GM12878 (cell line): ENCODE results near the gene ZNF423. TPM values are rescaled to one million over a fixed set of nuclear protein-coding genes. Genes with fewer than 3 reads are reported as not detected.

Experiments used
- ATAC-seq: fragments of 200-7000 bp; cut with Tn5 transposase; 3 replicates; pipeline ENCODE4 v1.9.1; 2020; ENCODE audit warnings: mild to moderate bottlenecking, moderate library complexity
- BruUV-seq: library from RNA; stranded (reverse); fragments of 400-500 nt; replicated peaks from 2 replicates; lab custom pipeline; 2021; lab: Mats Ljungman, UMichigan
- CTCF ChIA-PET: fragments of 300-600 bp; sonication (Branson Sonifier 250); formaldehyde crosslinking; extraction: SDS; loops from one replicate; lab custom pipeline; 2021; ENCODE audit warnings: inconsistent platforms; lab: Yijun Ruan, JAX
- POLR2A ChIA-PET: fragments of 350-600 bp; formaldehyde crosslinking; extraction: SDS; loops from one replicate; lab custom pipeline; 2021; ENCODE audit warnings: inconsistent platforms; lab: Charles Lee
- RAD21 ChIA-PET: fragments of 300-600 bp; sonication (Branson Sonifier 250); formaldehyde crosslinking; loops from one replicate; lab custom pipeline; 2023; ENCODE audit warnings: antibody characterized with exemption; ENCODE audit not compliant: unreplicated experiment; lab: Charles Lee
- SMC1A ChIA-PET: fragments of 300-600 bp; sonication (Branson Sonifier 250); formaldehyde crosslinking; loops from one replicate; lab custom pipeline; 2023; ENCODE audit not compliant: unreplicated experiment, uncharacterized antibody; lab: Charles Lee
- DNase-seq: peaks from one replicate; pipeline ENCODE4 v3.0.0-alpha.2; 2011; ENCODE audit warnings: low read depth, low spot score
- FAIRE-seq: peaks from 3 replicates; lab custom pipeline; 2011; peaks lifted over from hg19 to GRCh38; lab: Jason Lieb, UNC
- H2AFZ ChIP-seq: 2 replicates; pipeline ENCODE4 v1.6.0; 2011; ENCODE audit warnings: low read depth, low read length, control low read depth; ENCODE audit not compliant: control insufficient read depth
- H3K27ac ChIP-seq: 2 replicates; pipeline ENCODE4 v1.5.1; 2011; ENCODE audit warnings: control low read depth; ENCODE audit not compliant: control insufficient read depth, insufficient read depth
- H3K27me3 ChIP-seq, 2 experiments: replicated peaks in 1 of 2; 2 replicates each; pipeline versions ENCODE4 v1.6.0 to v1.6.1; 2011; ENCODE audit warnings: low read length in 1 of 2; ENCODE audit not compliant: control insufficient read depth in 2 of 2, insufficient read depth in 2 of 2
- H3K36me3 ChIP-seq, 2 experiments: 2 replicates each; pipeline ENCODE4 v1.5.1; 2011; ENCODE audit warnings: low read length in 1 of 2; ENCODE audit not compliant: control insufficient read depth in 2 of 2, insufficient read depth in 2 of 2
- H3K4me1 ChIP-seq: 2 replicates; pipeline ENCODE4 v1.6.1; 2011; ENCODE audit warnings: mild to moderate bottlenecking, low read length, moderate library complexity, mixed read lengths; ENCODE audit not compliant: control insufficient read depth, insufficient read depth
- H3K4me2 ChIP-seq: 2 replicates; pipeline ENCODE4 v1.6.0; 2011; ENCODE audit warnings: control low read depth; ENCODE audit not compliant: control insufficient read depth, insufficient read depth
- H3K4me3 ChIP-seq: fragments of 200-600 bp; sonication (generic); 2 replicates; pipeline ENCODE4 v1.5.1; 2016
- H3K79me2 ChIP-seq: 2 replicates; pipeline ENCODE4 v1.6.0; 2011; ENCODE audit warnings: low read length; ENCODE audit not compliant: control insufficient read depth, insufficient read depth
- H3K9ac ChIP-seq: 2 replicates; pipeline ENCODE4 v1.8.0; 2011; ENCODE audit warnings: low read length, control low read depth, mixed read lengths; ENCODE audit not compliant: control insufficient read depth, insufficient read depth
- H3K9me3 ChIP-seq: replicated peaks from 3 replicates; pipeline ENCODE4 v1.5.1; 2011; ENCODE audit warnings: mild to moderate bottlenecking, low read length; ENCODE audit not compliant: control insufficient read depth, insufficient read depth
- H4K20me1 ChIP-seq: 2 replicates; pipeline ENCODE4 v1.6.0; 2011; ENCODE audit not compliant: control insufficient read depth, insufficient read depth
- EP300 ChIP-seq, 2 experiments: fragments of 150-350 bp in 1 of 2; IDR thresholded peaks; 2 replicates each; pipeline ENCODE4 v1.6.1; 2011 to 2012; ENCODE audit warnings: low read depth in 2 of 2, low read length in 2 of 2, borderline replicate concordance in 1 of 2, improper control_type of control experiment in 1 of 2, inconsistent platforms in 1 of 2; ENCODE audit not compliant: control insufficient read depth in 1 of 2
- FOXK2 ChIP-seq: fragments of 450-650 bp; IDR thresholded peaks from 2 replicates; pipeline ENCODE4 v1.6.1; 2017; ENCODE audit warnings: mild to moderate bottlenecking, moderate library complexity
- MTA3 ChIP-seq: IDR thresholded peaks from 2 replicates; pipeline ENCODE4 v1.6.1; 2012; ENCODE audit warnings: low read length, inconsistent platforms, borderline replicate concordance
- MXI1 ChIP-seq: fragments of 150-350 bp; IDR thresholded peaks from 2 replicates; pipeline ENCODE4 v1.6.1; 2011; ENCODE audit warnings: low read depth, mild to moderate bottlenecking, inconsistent platforms, low read length, improper control_type of control experiment
- MYB ChIP-seq: fragments of 150-350 bp; IDR thresholded peaks from 2 replicates; pipeline ENCODE4 v1.6.1; 2014; ENCODE audit warnings: mild to moderate bottlenecking, low read depth, low read length, borderline replicate concordance
- MYC ChIP-seq: IDR thresholded peaks from 2 replicates; pipeline ENCODE4 v1.6.1; 2011; ENCODE audit warnings: mild to moderate bottlenecking, low read length, moderate library complexity, inconsistent platforms; ENCODE audit not compliant: insufficient read depth, insufficient replicate concordance, insufficient read length, severe bottlenecking
- NFYA ChIP-seq: IDR thresholded peaks from 2 replicates; pipeline ENCODE4 v1.6.1; 2011; ENCODE audit warnings: low read depth, mild to moderate bottlenecking, low read length, improper control_type of control experiment, borderline replicate concordance
- RELA ChIP-seq: fragments of 450-650 bp; IDR thresholded peaks from 2 replicates; pipeline ENCODE4 v1.8.0; 2014; ENCODE audit warnings: borderline replicate concordance; ENCODE audit not compliant: partially characterized antibody
- RFX5 ChIP-seq: IDR thresholded peaks from 2 replicates; pipeline ENCODE4 v1.6.1; 2011; ENCODE audit warnings: low read depth, low read length, improper control_type of control experiment
- SIN3A ChIP-seq: IDR thresholded peaks from 2 replicates; pipeline ENCODE4 v1.6.1; 2012; ENCODE audit warnings: low read depth, low read length, improper control_type of control experiment
- SIX5 ChIP-seq: IDR thresholded peaks from 2 replicates; pipeline ENCODE4 v1.6.1; 2011; ENCODE audit warnings: mild to moderate bottlenecking, low read depth, low read length, moderate library complexity; ENCODE audit not compliant: severe bottlenecking
- SP1 ChIP-seq: IDR thresholded peaks from one replicate; pipeline ENCODE4 v1.6.1; 2011; ENCODE audit warnings: low read depth, low read length
- WGBS: methylation state at CpG from one replicate; pipeline ENCODE4 v1.1.6; 2016; ENCODE audit warnings: low lambda C conversion rate; ENCODE audit not compliant: insufficient replicate concordance, insufficient coverage; ENCODE audit errors: missing lambda C conversion rate; 5-methylcytosine and 5-hydroxymethylcytosine counted together
- in situ Hi-C: fragments of 300-500 bp; cut with MboI; formaldehyde crosslinking; loops from 9 replicates; pipeline ENCODE4 v1.14.3; 2018; ENCODE audit warnings: mixed read lengths
- intact Hi-C: fragments of 100-400 bp; cut with micrococcal nuclease; formaldehyde crosslinking; loops from one replicate; pipeline ENCODE4 v1.14.2; 2022; ENCODE audit not compliant: unreplicated experiment
- polyA plus RNA-seq, 11 experiments: library from polyadenylated mRNA; depleted of rRNA in 4 of 11; unstranded in 6 of 11; stranded (reverse) in 5 of 11; fragments of >200 nt; fragmentation: Nextera tagmentation in 4 of 11; fragmentation: Illumina TruSeq in 1 of 11; extraction: Ambion mirVana in 4 of 11; extraction: Trizol in 1 of 11; gene quantifications; 1 replicate in 1 of 11; 2 replicates in 10 of 11; pipeline versions ENCODE4 v1.2.1 to v1.2.3, GENCODE V29; 2011 to 2016; ENCODE audit warnings: inconsistent platforms in 2 of 11, missing spikeins in 2 of 11, low read depth in 1 of 11
- total RNA-seq, 4 experiments: library from RNA; depleted of rRNA in 3 of 4; stranded (reverse); fragments of >200 nt in 3 of 4; fragmentation: Illumina TruSeq in 1 of 4; extraction: Trizol in 1 of 4; gene quantifications; 2 replicates each; pipeline versions ENCODE4 v1.2.1 to v1.2.3, GENCODE V29; 2013 to 2021
- TF ChIP-seq, protein P1 (sequence below): fragments of 450-650 bp; IDR thresholded peaks from 2 replicates; pipeline ENCODE4 v1.6.1; 2017; ENCODE audit warnings: antibody characterized with exemption, mild to moderate bottlenecking, moderate library complexity

ZNF423 gene
- total and polyA plus RNA-seq, 10 of the 15 experiments (the other 5 are each of a cell fraction or from before 2014, with no cell fraction given), result 0.03 to 0.64 (median 0.10) TPM

DNA sequence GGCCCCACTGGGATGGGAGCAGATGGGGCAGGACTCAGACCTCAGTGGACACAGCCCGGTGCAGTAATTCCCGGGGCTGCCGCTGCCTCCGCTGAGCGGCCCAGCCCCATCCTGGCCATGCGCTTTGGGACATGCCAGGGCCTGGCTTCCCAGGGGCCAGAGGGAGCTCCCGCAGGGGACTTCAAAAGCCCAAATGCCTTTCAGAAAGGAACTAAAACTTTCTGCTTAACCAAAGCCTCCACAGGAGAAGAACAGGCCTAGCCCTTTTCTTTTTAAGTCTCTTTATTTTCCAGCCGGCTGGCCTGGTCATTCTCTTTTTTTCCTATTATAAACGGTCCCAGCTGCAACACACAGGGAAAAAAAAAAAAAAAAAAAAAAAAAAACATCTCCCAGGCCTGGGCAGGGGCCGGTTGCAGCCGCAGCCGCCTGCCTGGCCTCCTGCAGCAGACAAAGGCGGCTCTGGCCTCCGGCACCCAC lies 10.7 kb upstream of the ZNF423 start:
- BruUV-seq, result no TSS peak
- ChIA-PET SMC1A (no interaction called here), POLR2A (no interaction called here), RAD21 (interaction anchor here (0.6 kb wide), 1 partner anchor 17 kb away, joined by 3 read pairs; no protein-coding TSS in a partner anchor), CTCF (interaction anchor here (1.2 kb wide), 1 partner anchor 9 kb away, joined by 3 read pairs; no protein-coding TSS in a partner anchor)
- 55% methylated on average over 14 of the region's 14 CpGs for WGBS
- Histone ChIP-seq H3K4me3 (no peak overlapping the region), H3K4me1 (no peaks in the 10 kb centered on the region), H3K4me2 (no peak overlapping the region), H4K20me1 (no peaks in the 10 kb centered on the region), H3K27ac (no peak overlapping the region), H3K9me3 (no peaks in the 10 kb centered on the region), H2AFZ (no peak overlapping the region), H3K27me3 (peaks cover 0 to 3% of the 10 kb centered on the region in 2 experiments), H3K9ac (no peak overlapping the region), H3K36me3 (no peaks in the 10 kb centered on the region), H3K79me2 (no peaks in the 10 kb centered on the region)
- in situ Hi-C loops, result no loop called here
- intact Hi-C loops, result no loop called here
- no peak for FAIRE-seq
- ATAC-seq, result no peak
- no peak for TF ChIP-seq RFX5
- DNase-seq, result no peak

DNA sequence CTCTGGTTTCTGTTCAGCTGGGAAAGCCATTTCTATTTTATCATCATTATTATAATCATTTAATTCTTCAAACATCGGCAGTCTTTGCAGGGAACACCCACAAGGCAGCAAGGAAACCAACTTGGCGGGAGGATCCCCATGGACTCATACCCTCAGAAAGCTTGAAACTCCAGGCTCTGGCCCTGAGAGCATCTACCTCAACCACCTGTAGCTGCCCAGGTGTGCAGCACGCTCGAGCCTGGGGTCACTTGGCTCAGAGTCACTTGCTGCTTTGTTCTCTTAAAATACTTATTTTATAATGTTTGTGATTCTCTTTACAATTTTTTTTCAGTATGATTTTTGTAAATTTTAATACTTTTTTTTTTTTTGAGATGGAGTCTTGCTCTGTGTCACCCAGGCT lies 6.8 kb upstream of the ZNF423 start:
- ChIA-PET RAD21 (no interaction called here), SMC1A (interaction anchor here (1.2 kb wide), 1 partner anchor 31 kb away, joined by 3 read pairs; no protein-coding TSS in a partner anchor), CTCF (no interaction called here), POLR2A (interaction anchor here (0.6 kb wide), 1 partner anchor 203 kb away, joined by 3 read pairs; no protein-coding TSS in a partner anchor)
- no peak for DNase-seq
- H3K9ac ChIP-seq, result no peak overlapping the region
- no peak overlapping the region for H3K27ac ChIP-seq
- WGBS, result 48% methylated on average over 4 of the region's 4 CpGs
- H3K4me1 ChIP-seq, result peaks cover 2% of the 10 kb centered on the region; the same call in 1 of the 2 replicates
- H3K9me3 ChIP-seq, result no peaks in the 10 kb centered on the region
- H3K4me3 ChIP-seq, result no peak overlapping the region
- BruUV-seq, result no TSS peak
- no peak for ATAC-seq
- in situ Hi-C loops, result no loop called here
- H4K20me1 ChIP-seq, result no peaks in the 10 kb centered on the region
- no peaks in the 10 kb centered on the region for H3K79me2 ChIP-seq
- H2AFZ ChIP-seq, result no peak overlapping the region
- H3K27me3 ChIP-seq, result peaks cover 5% of the 10 kb centered on the region in 2 experiments
- H3K36me3 ChIP-seq, result no peaks in the 10 kb centered on the region
- intact Hi-C loops, result no loop called here
- no peak overlapping the region for H3K4me2 ChIP-seq
- no peak for FAIRE-seq
- TF ChIP-seq MYC, result no peak
- no peak for TF ChIP-seq MYB
- TF ChIP-seq SP1, result no peak
- TF ChIP-seq MXI1, result no peak
- no peak for TF ChIP-seq EP300 (IDR thresholded peaks at IDR 0.05; ENCODE audit: borderline replicate concordance in 1 of 2, control insufficient read depth in 1 of 2, low read depth in 2 of 2, low read length in 2 of 2)
- no peak for TF ChIP-seq SIN3A
- TF ChIP-seq, protein P1, sequence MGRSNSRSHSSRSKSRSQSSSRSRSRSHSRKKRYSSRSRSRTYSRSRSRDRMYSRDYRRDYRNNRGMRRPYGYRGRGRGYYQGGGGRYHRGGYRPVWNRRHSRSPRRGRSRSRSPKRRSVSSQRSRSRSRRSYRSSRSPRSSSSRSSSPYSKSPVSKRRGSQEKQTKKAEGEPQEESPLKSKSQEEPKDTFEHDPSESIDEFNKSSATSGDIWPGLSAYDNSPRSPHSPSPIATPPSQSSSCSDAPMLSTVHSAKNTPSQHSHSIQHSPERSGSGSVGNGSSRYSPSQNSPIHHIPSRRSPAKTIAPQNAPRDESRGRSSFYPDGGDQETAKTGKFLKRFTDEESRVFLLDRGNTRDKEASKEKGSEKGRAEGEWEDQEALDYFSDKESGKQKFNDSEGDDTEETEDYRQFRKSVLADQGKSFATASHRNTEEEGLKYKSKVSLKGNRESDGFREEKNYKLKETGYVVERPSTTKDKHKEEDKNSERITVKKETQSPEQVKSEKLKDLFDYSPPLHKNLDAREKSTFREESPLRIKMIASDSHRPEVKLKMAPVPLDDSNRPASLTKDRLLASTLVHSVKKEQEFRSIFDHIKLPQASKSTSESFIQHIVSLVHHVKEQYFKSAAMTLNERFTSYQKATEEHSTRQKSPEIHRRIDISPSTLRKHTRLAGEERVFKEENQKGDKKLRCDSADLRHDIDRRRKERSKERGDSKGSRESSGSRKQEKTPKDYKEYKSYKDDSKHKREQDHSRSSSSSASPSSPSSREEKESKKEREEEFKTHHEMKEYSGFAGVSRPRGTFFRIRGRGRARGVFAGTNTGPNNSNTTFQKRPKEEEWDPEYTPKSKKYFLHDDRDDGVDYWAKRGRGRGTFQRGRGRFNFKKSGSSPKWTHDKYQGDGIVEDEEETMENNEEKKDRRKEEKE, result no peak
- TF ChIP-seq NFYA, result no peak
- no peak for TF ChIP-seq SIX5
- no peak for TF ChIP-seq RELA
- TF ChIP-seq MTA3, result no peak
- no peak for TF ChIP-seq FOXK2
